Measurements from ENCODE around the gene CHST9. TPM values are rescaled to one million over a fixed set of nuclear protein-coding genes. Genes with fewer than 3 reads are reported as not detected.
A peak's percentile ranks its signal among the peaks of the same experiment; 100 is the strongest.

Gene CHST9
- total and polyA plus RNA-seq, 2 of the 13 experiments (the other 11 are each of a cell fraction or from before 2014, with no cell fraction given) = 3.2 to 9.6 TPM

- TF ChIP-seq ZNF580 (CRISPR knock-in tag; IDR thresholded peaks at IDR 0.05; ENCODE audit: borderline replicate concordance, low read depth) = no peak
- no peak for TF ChIP-seq ZNF782 (CRISPR knock-in tag; IDR thresholded peaks at IDR 0.05; ENCODE audit: borderline replicate concordance)
- TF ChIP-seq ZNF296 (CRISPR knock-in tag; conservative IDR thresholded peaks at IDR 0.05) = no peak
- TF ChIP-seq ZNF501 (CRISPR knock-in tag; IDR thresholded peaks at IDR 0.05) = no peak
- TF ChIP-seq ZNF431 (CRISPR knock-in tag; IDR thresholded peaks at IDR 0.05; ENCODE audit: borderline replicate concordance, low read depth) = no peak
- no peak for TF ChIP-seq TSC22D2 (CRISPR knock-in tag; IDR thresholded peaks at IDR 0.05; ENCODE audit: borderline replicate concordance)
These were observed 219.9 kb downstream of the CHST9 start (continued) for GRCh38 chr18:26965206-26965605.

GRCh38 chr18:26963292-26963691, 221.8 kb downstream of the CHST9 start:
- Histone ChIP-seq H3K4me3 (replicated peaks in 1 of 3; ENCODE audit: insufficient read depth in 1 of 3, low read depth in 2 of 3, low read length in 3 of 3) (no peak overlapping the region), H3K79me2 (ENCODE audit: insufficient read depth, low read length) (no peaks in the 10 kb centered on the region), H2AFZ (ENCODE audit: low read length) (no peak overlapping the region), H3K9me3 (ENCODE audit: low read length) (no peaks in the 10 kb centered on the region), H3K27me3 (ENCODE audit: control insufficient read depth in 1 of 2, insufficient read depth in 2 of 2, low read length in 2 of 2) (no peaks in the 10 kb centered on the region), H3K4me1 (ENCODE audit: insufficient read depth, low read length) (no peaks in the 10 kb centered on the region), H3K9ac (ENCODE audit: insufficient read depth, low read depth, low read length) (no peak overlapping the region), H3K36me3 (replicated peaks in 1 of 2; ENCODE audit: control insufficient read depth in 1 of 2, insufficient read depth in 2 of 2, low read length in 2 of 2) (no peaks in the 10 kb centered on the region), H4K20me1 (ENCODE audit: insufficient read depth, low read length) (no peaks in the 10 kb centered on the region), H3K27ac (ENCODE audit: extremely low read length, insufficient read depth, low read length) (no peak overlapping the region), H3K4me2 (ENCODE audit: low read depth, low read length) (no peak overlapping the region)
- no TSS peak for BruUV-seq (replicated peaks)
- no peak for DNase-seq (ENCODE audit: low spot score)
- no peak for FAIRE-seq
- ChIA-PET POLR2A (no interaction called here), CTCF (ENCODE audit: low intra/inter-chr PET ratio, low total read pairs) (no interaction called here)
- no peak for TF ChIP-seq EHMT2 (IDR thresholded peaks at IDR 0.05; ENCODE audit: borderline replicate concordance, low read depth, low read length)
- 0 out of 2 replicates have a peak, but pooled peaks have one; percentile 12 for TF ChIP-seq CTCF (CRISPR knock-in tag; IDR thresholded peaks at IDR 0.05)
- 0 out of 2 replicates have a peak, but pooled peaks have one; percentile 12 for TF ChIP-seq STAG1 (CRISPR knock-in tag; IDR thresholded peaks at IDR 0.05)
- 90% methylated on average over 3 of the region's 3 CpGs for WGBS (ENCODE audit: low lambda C conversion rate)
- in situ Hi-C loops (cut with HindIII; ENCODE audit: extremely low pct_ligation_motif_present, low pct_unique_long_range_greater_than_20kb) (no loop called here), intact Hi-C loops (cut with micrococcal nuclease; ENCODE audit: unreplicated experiment) (no loop called here)
- ATAC-seq = no peak
